GM12878 (cell line): Measurements from ENCODE around the gene C2orf68. TPM values are rescaled to one million over a fixed set of nuclear protein-coding genes. Genes with fewer than 3 reads are reported as not detected.

Experiments used
- ATAC-seq: fragments of 200-7000 bp; cut with Tn5 transposase; 3 replicates; pipeline ENCODE4 v1.9.1; 2020; ENCODE audit warnings: mild to moderate bottlenecking, moderate library complexity
- BruUV-seq: library from RNA; stranded (reverse); fragments of 400-500 nt; replicated peaks from 2 replicates; lab custom pipeline; 2021; lab: Mats Ljungman, UMichigan
- CTCF ChIA-PET: fragments of 300-600 bp; sonication (Branson Sonifier 250); formaldehyde crosslinking; extraction: SDS; loops from one replicate; lab custom pipeline; 2021; ENCODE audit warnings: inconsistent platforms; lab: Yijun Ruan, JAX
- POLR2A ChIA-PET: fragments of 350-600 bp; formaldehyde crosslinking; extraction: SDS; loops from one replicate; lab custom pipeline; 2021; ENCODE audit warnings: inconsistent platforms; lab: Charles Lee
- RAD21 ChIA-PET: fragments of 300-600 bp; sonication (Branson Sonifier 250); formaldehyde crosslinking; loops from one replicate; lab custom pipeline; 2023; ENCODE audit warnings: antibody characterized with exemption; ENCODE audit not compliant: unreplicated experiment; lab: Charles Lee
- SMC1A ChIA-PET: fragments of 300-600 bp; sonication (Branson Sonifier 250); formaldehyde crosslinking; loops from one replicate; lab custom pipeline; 2023; ENCODE audit not compliant: unreplicated experiment, uncharacterized antibody; lab: Charles Lee
- DNase-seq: peaks from one replicate; pipeline ENCODE4 v3.0.0-alpha.2; 2011; ENCODE audit warnings: low read depth, low spot score
- FAIRE-seq: peaks from 3 replicates; lab custom pipeline; 2011; peaks lifted over from hg19 to GRCh38; lab: Jason Lieb, UNC
- H2AFZ ChIP-seq: 2 replicates; pipeline ENCODE4 v1.6.0; 2011; ENCODE audit warnings: low read depth, low read length, control low read depth; ENCODE audit not compliant: control insufficient read depth
- H3K27ac ChIP-seq: 2 replicates; pipeline ENCODE4 v1.5.1; 2011; ENCODE audit warnings: control low read depth; ENCODE audit not compliant: control insufficient read depth, insufficient read depth
- H3K27me3 ChIP-seq, 2 experiments: replicated peaks in 1 of 2; 2 replicates each; pipeline versions ENCODE4 v1.6.0 to v1.6.1; 2011; ENCODE audit warnings: low read length in 1 of 2; ENCODE audit not compliant: control insufficient read depth in 2 of 2, insufficient read depth in 2 of 2
- H3K36me3 ChIP-seq, 2 experiments: 2 replicates each; pipeline ENCODE4 v1.5.1; 2011; ENCODE audit warnings: low read length in 1 of 2; ENCODE audit not compliant: control insufficient read depth in 2 of 2, insufficient read depth in 2 of 2
- H3K4me1 ChIP-seq: 2 replicates; pipeline ENCODE4 v1.6.1; 2011; ENCODE audit warnings: mild to moderate bottlenecking, low read length, moderate library complexity, mixed read lengths; ENCODE audit not compliant: control insufficient read depth, insufficient read depth
- H3K4me2 ChIP-seq: 2 replicates; pipeline ENCODE4 v1.6.0; 2011; ENCODE audit warnings: control low read depth; ENCODE audit not compliant: control insufficient read depth, insufficient read depth
- H3K4me3 ChIP-seq: fragments of 200-600 bp; sonication (generic); 2 replicates; pipeline ENCODE4 v1.5.1; 2016
- H3K79me2 ChIP-seq: 2 replicates; pipeline ENCODE4 v1.6.0; 2011; ENCODE audit warnings: low read length; ENCODE audit not compliant: control insufficient read depth, insufficient read depth
- H3K9ac ChIP-seq: 2 replicates; pipeline ENCODE4 v1.8.0; 2011; ENCODE audit warnings: low read length, control low read depth, mixed read lengths; ENCODE audit not compliant: control insufficient read depth, insufficient read depth
- H3K9me3 ChIP-seq: replicated peaks from 3 replicates; pipeline ENCODE4 v1.5.1; 2011; ENCODE audit warnings: mild to moderate bottlenecking, low read length; ENCODE audit not compliant: control insufficient read depth, insufficient read depth
- H4K20me1 ChIP-seq: 2 replicates; pipeline ENCODE4 v1.6.0; 2011; ENCODE audit not compliant: control insufficient read depth, insufficient read depth
- CREB1 ChIP-seq: IDR thresholded peaks from 2 replicates; pipeline ENCODE4 v1.6.1; 2012; ENCODE audit warnings: low read depth, mild to moderate bottlenecking, inconsistent platforms
- ESRRA ChIP-seq: IDR thresholded peaks from 2 replicates; pipeline ENCODE4 v1.6.1; 2012; ENCODE audit warnings: mild to moderate bottlenecking, low read length, improper control_type of control experiment
- EZH2 ChIP-seq: IDR thresholded peaks from 2 replicates; pipeline ENCODE4 v1.6.1; 2012; ENCODE audit warnings: low read depth, mild to moderate bottlenecking, control low read depth, inconsistent platforms, low read length, borderline replicate concordance; ENCODE audit not compliant: control insufficient read depth
- HCFC1 ChIP-seq: fragments of 150-350 bp; IDR thresholded peaks from 2 replicates; pipeline ENCODE4 v1.6.1; 2014; ENCODE audit warnings: low read length
- JUND ChIP-seq: IDR thresholded peaks from 2 replicates; pipeline ENCODE4 v1.6.1; 2012; ENCODE audit warnings: low read depth, mild to moderate bottlenecking, low read length, improper control_type of control experiment, moderate library complexity
- MTA3 ChIP-seq: IDR thresholded peaks from 2 replicates; pipeline ENCODE4 v1.6.1; 2012; ENCODE audit warnings: low read length, inconsistent platforms, borderline replicate concordance
- MXI1 ChIP-seq: fragments of 150-350 bp; IDR thresholded peaks from 2 replicates; pipeline ENCODE4 v1.6.1; 2011; ENCODE audit warnings: low read depth, mild to moderate bottlenecking, inconsistent platforms, low read length, improper control_type of control experiment
- MYB ChIP-seq: fragments of 150-350 bp; IDR thresholded peaks from 2 replicates; pipeline ENCODE4 v1.6.1; 2014; ENCODE audit warnings: mild to moderate bottlenecking, low read depth, low read length, borderline replicate concordance
- PAX8 ChIP-seq: fragments of 450-650 bp; IDR thresholded peaks from 2 replicates; pipeline ENCODE4 v1.6.1; 2017; ENCODE audit warnings: mild to moderate bottlenecking, moderate library complexity
- POU2F2 ChIP-seq: IDR thresholded peaks from 3 replicates; pipeline ENCODE4 v1.6.1; 2011; ENCODE audit warnings: low read depth, mild to moderate bottlenecking, low read length, borderline replicate concordance
- RCOR1 ChIP-seq: conservative IDR thresholded peaks from 2 replicates; pipeline ENCODE4 v1.6.1; 2012; ENCODE audit warnings: low read depth, low read length, improper control_type of control experiment
- SMC3 ChIP-seq: IDR thresholded peaks from 2 replicates; pipeline ENCODE4 v1.6.1; 2011; ENCODE audit warnings: low read length, improper control_type of control experiment, borderline replicate concordance
- TAF1 ChIP-seq: IDR thresholded peaks from 2 replicates; pipeline ENCODE4 v1.6.1; 2011; ENCODE audit warnings: mild to moderate bottlenecking, low read depth, low read length, borderline replicate concordance
- USF1 ChIP-seq: IDR thresholded peaks from 2 replicates; pipeline ENCODE4 v1.6.1; 2011; ENCODE audit warnings: borderline replicate concordance, low read depth, mild to moderate bottlenecking, moderate library complexity, mixed read lengths, low read length; ENCODE audit not compliant: insufficient read depth; ENCODE audit errors: extremely low read length
- ZNF384 ChIP-seq: IDR thresholded peaks from 2 replicates; pipeline ENCODE4 v1.6.1; 2012; ENCODE audit warnings: low read depth, mild to moderate bottlenecking, low read length, improper control_type of control experiment, borderline replicate concordance
- ZNF622 ChIP-seq: fragments of 450-650 bp; IDR thresholded peaks from 2 replicates; pipeline ENCODE4 v1.6.1; 2017; ENCODE audit warnings: mild to moderate bottlenecking, inconsistent platforms
- WGBS: methylation state at CpG from one replicate; pipeline ENCODE4 v1.1.6; 2016; ENCODE audit warnings: low lambda C conversion rate; ENCODE audit not compliant: insufficient replicate concordance, insufficient coverage; ENCODE audit errors: missing lambda C conversion rate; 5-methylcytosine and 5-hydroxymethylcytosine counted together
- in situ Hi-C: fragments of 300-500 bp; cut with MboI; formaldehyde crosslinking; loops from 9 replicates; pipeline ENCODE4 v1.14.3; 2018; ENCODE audit warnings: mixed read lengths
- intact Hi-C: fragments of 100-400 bp; cut with micrococcal nuclease; formaldehyde crosslinking; loops from one replicate; pipeline ENCODE4 v1.14.2; 2022; ENCODE audit not compliant: unreplicated experiment
- polyA plus RNA-seq, 11 experiments: library from polyadenylated mRNA; depleted of rRNA in 4 of 11; unstranded in 6 of 11; stranded (reverse) in 5 of 11; fragments of >200 nt; fragmentation: Nextera tagmentation in 4 of 11; fragmentation: Illumina TruSeq in 1 of 11; extraction: Ambion mirVana in 4 of 11; extraction: Trizol in 1 of 11; gene quantifications; 1 replicate in 1 of 11; 2 replicates in 10 of 11; pipeline versions ENCODE4 v1.2.1 to v1.2.3, GENCODE V29; 2011 to 2016; ENCODE audit warnings: inconsistent platforms in 2 of 11, missing spikeins in 2 of 11, low read depth in 1 of 11
- total RNA-seq, 4 experiments: library from RNA; depleted of rRNA in 3 of 4; stranded (reverse); fragments of >200 nt in 3 of 4; fragmentation: Illumina TruSeq in 1 of 4; extraction: Trizol in 1 of 4; gene quantifications; 2 replicates each; pipeline versions ENCODE4 v1.2.1 to v1.2.3, GENCODE V29; 2013 to 2021
- TF ChIP-seq, protein P1 (sequence below): fragments of 150-350 bp; IDR thresholded peaks from 2 replicates; pipeline ENCODE4 v1.6.1; 2016; ENCODE audit warnings: low read depth, low read length

C2orf68 gene
- total and polyA plus RNA-seq, 10 of the 15 experiments (the other 5 are each of a cell fraction or from before 2014, with no cell fraction given), result 12.7 to 56.1 (median 28.4) TPM

- Histone ChIP-seq H3K4me3 (peak overlapping the region; percentile 77), H3K9ac (peak overlapping the region; percentile 82), H3K27ac (no peak overlapping the region), H3K36me3 (peaks cover 0 to 6% of the 10 kb centered on the region in 2 experiments; a peak in 2 of 4 replicates), H2AFZ (peak overlapping the region; percentile 61), H3K4me2 (peak overlapping the region; percentile 85; the same call in 1 of the 2 replicates), H3K4me1 (peaks cover 13% of the 10 kb centered on the region), H3K9me3 (no peaks in the 10 kb centered on the region), H4K20me1 (no peaks in the 10 kb centered on the region), H3K27me3 (no peaks in the 10 kb centered on the region; a peak in 1 of 4 replicates), H3K79me2 (peaks cover 26% of the 10 kb centered on the region)
- DNase-seq (no peak), FAIRE-seq (peak; percentile 38), ATAC-seq (no peak)
- WGBS, result 40% methylated on average over 2 of the region's 3 CpGs
- intact Hi-C loops (no loop called here), in situ Hi-C loops (no loop called here)
- CTCF ChIA-PET, result interaction anchor here (0.6 to 1.9 kb wide), 4 partner anchors 60 to 1110 kb away, joined by 3 to 6 read pairs (median 4); no protein-coding TSS in a partner anchor
- POLR2A ChIA-PET, result interaction anchor here (0.6 to 4.6 kb wide), 9 partner anchors 14 to 286 kb away, joined by 3 to 57 read pairs (median 4); partner anchors contain the start of genes ELMOD3, GGCX, RETSAT and RNF181
- SMC1A ChIA-PET, result interaction anchor here (0.6 to 4.4 kb wide), 7 partner anchors 10 to 502 kb away, joined by 3 to 20 read pairs (median 6); partner anchors contain the start of genes MAT2A and RNF181
- RAD21 ChIA-PET, result interaction anchor here (0.7 to 1.8 kb wide), 3 partner anchors 16 to 92 kb away, joined by 3 to 9 read pairs (median 3); partner anchors contain the start of genes GGCX and RNF181
- BruUV-seq, result no TSS peak
- TF ChIP-seq, protein P1, sequence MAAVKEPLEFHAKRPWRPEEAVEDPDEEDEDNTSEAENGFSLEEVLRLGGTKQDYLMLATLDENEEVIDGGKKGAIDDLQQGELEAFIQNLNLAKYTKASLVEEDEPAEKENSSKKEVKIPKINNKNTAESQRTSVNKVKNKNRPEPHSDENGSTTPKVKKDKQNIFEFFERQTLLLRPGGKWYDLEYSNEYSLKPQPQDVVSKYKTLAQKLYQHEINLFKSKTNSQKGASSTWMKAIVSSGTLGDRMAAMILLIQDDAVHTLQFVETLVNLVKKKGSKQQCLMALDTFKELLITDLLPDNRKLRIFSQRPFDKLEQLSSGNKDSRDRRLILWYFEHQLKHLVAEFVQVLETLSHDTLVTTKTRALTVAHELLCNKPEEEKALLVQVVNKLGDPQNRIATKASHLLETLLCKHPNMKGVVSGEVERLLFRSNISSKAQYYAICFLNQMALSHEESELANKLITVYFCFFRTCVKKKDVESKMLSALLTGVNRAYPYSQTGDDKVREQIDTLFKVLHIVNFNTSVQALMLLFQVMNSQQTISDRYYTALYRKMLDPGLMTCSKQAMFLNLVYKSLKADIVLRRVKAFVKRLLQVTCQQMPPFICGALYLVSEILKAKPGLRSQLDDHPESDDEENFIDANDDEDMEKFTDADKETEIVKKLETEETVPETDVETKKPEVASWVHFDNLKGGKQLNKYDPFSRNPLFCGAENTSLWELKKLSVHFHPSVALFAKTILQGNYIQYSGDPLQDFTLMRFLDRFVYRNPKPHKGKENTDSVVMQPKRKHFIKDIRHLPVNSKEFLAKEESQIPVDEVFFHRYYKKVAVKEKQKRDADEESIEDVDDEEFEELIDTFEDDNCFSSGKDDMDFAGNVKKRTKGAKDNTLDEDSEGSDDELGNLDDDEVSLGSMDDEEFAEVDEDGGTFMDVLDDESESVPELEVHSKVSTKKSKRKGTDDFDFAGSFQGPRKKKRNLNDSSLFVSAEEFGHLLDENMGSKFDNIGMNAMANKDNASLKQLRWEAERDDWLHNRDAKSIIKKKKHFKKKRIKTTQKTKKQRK, result no peak
- TF ChIP-seq MYB (no peak), RCOR1 (no peak), ZNF622 (no peak), MTA3 (no peak), JUND (no peak), EZH2 (no peak), PAX8 (no peak), TAF1 (no peak), ZNF384 (no peak), HCFC1 (no peak), POU2F2 (no peak), CREB1 (no peak), ESRRA (no peak), MXI1 (no peak), SMC3 (no peak), USF1 (no peak)
Measured at GRCh38 chr2:85577063-85577385, 34.8 kb downstream of the C2orf68 start.
